OCI-LY3 (cell line): ENCODE data around the gene JPH4.

Experiments
- EZH2phosphoT487 ChIP-seq: fragments of 200-600 bp; shearing (Covaris generic); IDR thresholded peaks from 2 replicates; pipeline ENCODE4 v1.6.1; 2018; ENCODE audit warnings: antibody characterized with exemption, mixed run types, low read depth
- TF ChIP-seq, protein P1 (sequence below): fragments of 200-600, 300-600 bp; sonication (generic); IDR thresholded peaks from 2 replicates; pipeline ENCODE4 v1.5.1; 2014; ENCODE audit warnings: antibody characterized with exemption, low read length, low read depth

DNA sequence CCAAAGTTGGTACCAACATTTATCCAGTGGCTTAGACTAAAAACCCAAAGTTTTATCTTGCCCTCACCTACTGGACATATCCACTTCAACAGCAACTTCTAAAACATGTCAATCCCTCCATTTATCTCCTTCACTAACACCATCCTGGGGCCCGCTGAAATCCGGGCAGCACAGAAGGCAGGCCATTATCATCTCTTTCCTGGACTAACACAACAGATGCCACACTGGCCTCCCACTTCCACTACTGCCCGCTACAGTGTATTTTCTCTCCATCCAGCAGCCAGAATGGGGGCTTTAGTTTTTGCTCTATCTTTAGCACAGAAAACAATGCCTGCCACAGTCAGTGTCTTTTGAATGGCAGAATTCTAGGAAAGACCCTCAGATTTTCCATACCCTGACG, 42.6 kb downstream of the JPH4 start:
- TF ChIP-seq, protein P1, sequence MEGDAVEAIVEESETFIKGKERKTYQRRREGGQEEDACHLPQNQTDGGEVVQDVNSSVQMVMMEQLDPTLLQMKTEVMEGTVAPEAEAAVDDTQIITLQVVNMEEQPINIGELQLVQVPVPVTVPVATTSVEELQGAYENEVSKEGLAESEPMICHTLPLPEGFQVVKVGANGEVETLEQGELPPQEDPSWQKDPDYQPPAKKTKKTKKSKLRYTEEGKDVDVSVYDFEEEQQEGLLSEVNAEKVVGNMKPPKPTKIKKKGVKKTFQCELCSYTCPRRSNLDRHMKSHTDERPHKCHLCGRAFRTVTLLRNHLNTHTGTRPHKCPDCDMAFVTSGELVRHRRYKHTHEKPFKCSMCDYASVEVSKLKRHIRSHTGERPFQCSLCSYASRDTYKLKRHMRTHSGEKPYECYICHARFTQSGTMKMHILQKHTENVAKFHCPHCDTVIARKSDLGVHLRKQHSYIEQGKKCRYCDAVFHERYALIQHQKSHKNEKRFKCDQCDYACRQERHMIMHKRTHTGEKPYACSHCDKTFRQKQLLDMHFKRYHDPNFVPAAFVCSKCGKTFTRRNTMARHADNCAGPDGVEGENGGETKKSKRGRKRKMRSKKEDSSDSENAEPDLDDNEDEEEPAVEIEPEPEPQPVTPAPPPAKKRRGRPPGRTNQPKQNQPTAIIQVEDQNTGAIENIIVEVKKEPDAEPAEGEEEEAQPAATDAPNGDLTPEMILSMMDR: no peak
- no peak for TF ChIP-seq EZH2phosphoT487
